ENCODE measurements around the gene SKA2.

- TF ChIP-seq POLR2A (IDR thresholded peaks at IDR 0.05; ENCODE audit: low read length) (no peak), GATA1 (IDR thresholded peaks at IDR 0.05; ENCODE audit: low read depth, low read length) (no peak)
These were observed 61.2 kb downstream of the SKA2 start for GRCh38 chr17:59093702-59094231.
